Effector memory CD8-positive, alpha-beta T cell (primary cell): ENCODE results near the gene RNU6-7.
A peak's percentile ranks its signal among the peaks of the same experiment; 100 is the strongest.

Source experiments
- ATAC-seq: fragments of 150-1000 bp; cut with Tn5 transposase; replicated peaks from 2 replicates; pipeline ENCODE4 v1.10.0; 2021; ENCODE audit warnings: mild to moderate bottlenecking, moderate library complexity
- DNase-seq, 3 experiments: peaks; one replicate each; pipeline ENCODE4 v3.0.0; 2021
- H3K27ac Mint-ChIP-seq, 2 donors: one replicate each; pipeline ENCODE4 v1.8.0; 2022; ENCODE audit warnings: mild to moderate bottlenecking in 2 of 2, mixed read lengths in 2 of 2, moderate library complexity in 2 of 2
- H3K27me3 Mint-ChIP-seq, 2 donors: one replicate each; pipeline ENCODE4 v1.8.0; 2022; ENCODE audit warnings: mixed read lengths in 2 of 2
- H3K36me3 Mint-ChIP-seq: one replicate; pipeline ENCODE4 v1.8.0; 2022; ENCODE audit warnings: mild to moderate bottlenecking, moderate library complexity, mixed read lengths; ENCODE audit not compliant: insufficient read depth
- H3K4me1 Mint-ChIP-seq, 2 donors: one replicate each; pipeline ENCODE4 v1.8.0; 2022; ENCODE audit warnings: low read depth in 2 of 2, mixed read lengths in 2 of 2
- H3K4me3 Mint-ChIP-seq, 2 donors: one replicate each; pipeline ENCODE4 v1.8.0; 2022; ENCODE audit warnings: mild to moderate bottlenecking in 2 of 2, mixed read lengths in 2 of 2, moderate library complexity in 2 of 2
- H3K9me3 Mint-ChIP-seq, 2 donors: one replicate each; pipeline ENCODE4 v1.8.0; 2022; ENCODE audit warnings: mixed read lengths in 2 of 2
- total RNA-seq, 9 experiments: gene quantifications; one replicate each; lab custom pipeline; 2026; lab: John Stamatoyannopoulos, UW

Gene RNU6-7
- 0 to 0.63 (median 0) reads per million in 9 experiments for total RNA-seq

DNA sequence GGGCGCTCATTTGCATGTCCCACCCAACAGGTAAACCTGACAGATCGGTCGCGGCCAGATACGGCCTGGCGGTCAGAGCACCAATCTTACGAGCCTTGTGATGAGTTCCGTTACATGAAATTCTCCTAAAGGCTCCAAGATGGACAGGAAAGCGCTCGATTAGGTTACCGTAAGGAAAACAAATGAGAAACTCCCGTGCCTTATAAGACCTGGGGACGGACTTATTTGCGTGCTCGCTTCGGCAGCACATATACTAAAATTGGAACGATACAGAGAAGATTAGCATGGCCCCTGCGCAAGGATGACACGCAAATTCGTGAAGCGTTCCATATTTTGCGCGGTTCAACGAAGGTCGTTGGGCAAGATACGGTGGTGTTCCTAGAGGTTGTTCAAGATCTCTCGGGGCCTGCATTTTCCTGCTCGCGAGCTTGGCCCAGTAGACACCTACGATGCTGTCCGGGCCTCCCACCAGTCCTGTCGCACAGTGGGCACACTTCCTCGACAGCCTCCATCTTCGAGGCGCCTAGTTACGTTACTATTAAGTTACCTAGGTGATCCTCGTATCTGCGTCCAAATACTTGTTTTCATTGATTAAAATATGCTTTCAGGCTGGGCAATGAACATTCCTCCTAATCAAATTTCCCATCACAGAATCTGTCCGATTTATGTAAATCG is at the start of gene RNU6-7:
Gene RNU6-7 (plus strand): TSS at position 230 of the 675 bp plus-strand sequence.
- Mint-ChIP-seq H3K36me3 (peaks cover 41% of the 10 kb centered on the region), H3K4me1 (peaks cover 20 to 30% of the 10 kb centered on the region in 2 donors), H3K4me3 (peak within 1 kb of the TSS; percentile 84 to 92), H3K27me3 (peaks cover 0 to 12% of the 10 kb centered on the region in 2 donors), H3K27ac (peak within 1 kb of the TSS; percentile 98 to 99), H3K9me3 (peaks cover 0 to 3% of the 10 kb centered on the region in 2 donors)
- ATAC-seq (peak; percentile 7), DNase-seq (peak; percentile 22 to 35 (median 22))

GRCh38 chr14:32166029-32166428 is 35.8 kb upstream of the RNU6-7 start:
- H3K9me3 Mint-ChIP-seq = no peaks in the 10 kb centered on the region
- no peak for ATAC-seq

GRCh38 chr14:32166924-32167323 is 34.9 kb upstream of the RNU6-7 start:
- no peak for DNase-seq
- no peaks in the 10 kb centered on the region for H3K9me3 Mint-ChIP-seq
- H3K27ac Mint-ChIP-seq = no peak overlapping the region
- H3K4me1 Mint-ChIP-seq = no peaks in the 10 kb centered on the region
- H3K27me3 Mint-ChIP-seq = peaks cover 0 to 8% of the 10 kb centered on the region in 2 donors
- H3K4me3 Mint-ChIP-seq = no peak overlapping the region
- ATAC-seq = no peak
- H3K36me3 Mint-ChIP-seq = no peaks in the 10 kb centered on the region

More at GRCh38 chr14:32166029-32166428, 35.8 kb upstream of the RNU6-7 start:
- no peak for DNase-seq
- no peak overlapping the region for H3K27ac Mint-ChIP-seq
- H3K4me1 Mint-ChIP-seq = no peaks in the 10 kb centered on the region
- no peak overlapping the region for H3K4me3 Mint-ChIP-seq
- H3K36me3 Mint-ChIP-seq = no peaks in the 10 kb centered on the region
- H3K27me3 Mint-ChIP-seq = peaks cover 0 to 8% of the 10 kb centered on the region in 2 donors

GRCh38 chr14:32167907-32168306 is 33.9 kb upstream of the RNU6-7 start:
- no peak for DNase-seq
- no peak overlapping the region for H3K27ac Mint-ChIP-seq
- no peaks in the 10 kb centered on the region for H3K36me3 Mint-ChIP-seq
- no peak for ATAC-seq
- H3K9me3 Mint-ChIP-seq = no peaks in the 10 kb centered on the region
- peaks cover 0 to 8% of the 10 kb centered on the region in 2 donors for H3K27me3 Mint-ChIP-seq
- no peak overlapping the region for H3K4me3 Mint-ChIP-seq
- H3K4me1 Mint-ChIP-seq = no peaks in the 10 kb centered on the region

DNA sequence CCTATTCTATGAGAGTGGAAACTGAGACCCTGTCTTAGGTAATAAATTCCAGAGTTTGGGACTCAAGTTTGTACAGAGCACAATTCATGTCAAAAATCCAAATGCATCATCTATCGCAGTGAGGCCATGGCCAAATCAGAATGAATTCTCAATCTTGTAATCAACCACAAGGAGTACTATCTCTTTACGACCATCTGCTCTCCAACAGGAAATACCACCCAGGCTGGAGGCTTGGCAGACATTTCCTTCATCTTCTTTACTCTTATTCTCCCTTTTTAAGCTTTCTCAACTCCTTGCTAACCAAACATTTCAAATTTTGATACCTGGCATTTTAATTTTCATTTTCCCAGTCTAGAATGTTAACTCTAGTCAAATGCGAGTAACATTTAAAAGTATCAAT is 32.7 kb upstream of the RNU6-7 start:
- Mint-ChIP-seq H3K27ac (no peak overlapping the region), H3K4me3 (no peak overlapping the region), H3K36me3 (no peaks in the 10 kb centered on the region), H3K9me3 (no peaks in the 10 kb centered on the region), H3K27me3 (peaks cover 0 to 8% of the 10 kb centered on the region in 2 donors), H3K4me1 (no peaks in the 10 kb centered on the region)
- DNase-seq (no peak), ATAC-seq (no peak)

DNA sequence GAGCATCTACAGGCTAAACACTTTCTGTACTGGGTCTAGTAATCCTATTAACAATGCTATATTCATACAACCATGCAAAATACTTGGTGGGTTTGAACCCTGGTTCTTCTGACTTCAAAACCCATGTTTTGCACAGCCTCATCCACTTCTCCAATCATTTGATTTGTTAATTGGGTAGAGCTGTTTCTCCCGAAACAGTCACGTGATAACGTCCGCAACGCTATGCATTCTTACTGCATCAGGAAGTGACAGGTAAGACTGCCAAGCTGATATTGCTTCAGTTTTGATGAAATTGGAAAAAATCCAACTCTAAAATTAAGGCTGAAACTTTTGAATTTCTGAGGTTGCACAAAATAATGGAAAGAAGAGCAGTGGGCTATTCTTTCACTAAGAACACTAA is 30.4 kb upstream of the RNU6-7 start:
- H3K27me3 Mint-ChIP-seq = peaks cover 0 to 7% of the 10 kb centered on the region in 2 donors
- no peak overlapping the region for H3K27ac Mint-ChIP-seq
- ATAC-seq (no peak), DNase-seq (no peak)
- H3K9me3 Mint-ChIP-seq = no peaks in the 10 kb centered on the region
- no peaks in the 10 kb centered on the region for H3K4me1 Mint-ChIP-seq
- H3K4me3 Mint-ChIP-seq = no peak overlapping the region
- H3K36me3 Mint-ChIP-seq = no peaks in the 10 kb centered on the region

DNA sequence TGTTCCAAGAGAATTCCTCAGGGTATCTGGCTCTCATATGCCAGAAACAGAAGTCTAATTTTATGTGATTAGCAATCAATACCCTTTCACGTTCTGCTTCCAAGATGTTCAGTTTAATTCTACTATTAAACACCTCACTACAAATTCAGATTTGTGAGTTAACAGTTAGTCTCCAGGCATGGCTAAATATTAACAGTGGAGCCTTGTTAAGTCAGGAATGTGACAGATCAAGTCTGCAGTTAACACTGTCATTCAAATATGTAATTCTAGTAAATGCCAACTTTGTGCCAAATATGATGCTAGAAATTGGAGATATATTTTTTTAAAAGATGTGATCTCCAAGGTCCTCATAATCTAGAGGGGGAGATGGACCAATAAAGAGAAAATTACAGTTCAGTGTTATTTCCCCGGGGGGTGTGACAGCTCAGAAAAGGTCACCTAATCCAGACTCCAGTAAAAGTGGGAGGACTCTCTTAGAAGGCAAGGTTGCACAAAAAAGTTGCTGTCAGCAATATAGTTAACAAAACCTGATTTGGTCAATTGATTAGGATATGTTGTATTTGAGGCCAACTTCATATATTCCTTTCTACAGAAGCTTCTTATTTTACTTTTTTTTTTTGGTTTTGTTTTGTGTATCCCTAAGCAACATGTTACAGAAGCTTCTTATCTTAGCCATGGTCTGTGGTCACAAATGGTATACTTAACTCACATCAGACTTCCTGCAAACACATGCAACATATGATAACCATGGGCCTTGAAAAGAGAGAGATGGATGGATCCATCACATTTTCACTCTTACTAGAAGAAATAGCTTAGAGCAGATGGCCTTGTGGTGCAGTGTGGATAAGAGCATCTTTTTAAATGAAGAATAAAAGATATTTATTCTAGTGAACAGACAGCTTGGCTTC is 18.4 kb upstream of the RNU6-7 start:
- no peaks in the 10 kb centered on the region for H3K4me1 Mint-ChIP-seq
- ATAC-seq (no peak), DNase-seq (no peak)
- no peak overlapping the region for H3K27ac Mint-ChIP-seq
- H3K36me3 Mint-ChIP-seq = no peaks in the 10 kb centered on the region
- H3K9me3 Mint-ChIP-seq = peaks cover 0 to 5% of the 10 kb centered on the region in 2 donors
- no peak overlapping the region for H3K4me3 Mint-ChIP-seq
- H3K27me3 Mint-ChIP-seq = peaks cover 34 to 51% of the 10 kb centered on the region in 2 donors

DNA sequence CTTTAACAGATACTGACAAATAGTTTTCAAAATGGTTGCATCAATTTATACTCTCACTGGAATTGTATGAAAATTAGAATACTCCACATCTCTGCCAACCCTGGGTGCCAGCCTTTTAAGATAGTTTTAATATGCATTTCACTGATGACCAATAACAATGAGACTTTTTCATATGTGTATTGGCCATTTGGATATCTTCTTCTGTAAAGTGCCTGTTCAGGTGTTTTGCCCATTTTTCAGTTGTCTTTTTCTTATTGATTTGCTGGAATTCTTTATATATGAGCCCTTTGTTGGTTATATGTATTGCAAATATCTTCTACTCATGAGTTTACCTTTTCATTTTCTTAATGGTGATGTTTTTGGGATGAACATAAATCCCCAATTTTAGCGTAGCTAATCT is 16.7 kb upstream of the RNU6-7 start:
- peaks cover 0 to 5% of the 10 kb centered on the region in 2 donors for H3K9me3 Mint-ChIP-seq
- H3K27me3 Mint-ChIP-seq = peaks cover 31 to 38% of the 10 kb centered on the region in 2 donors
- no peak overlapping the region for H3K4me3 Mint-ChIP-seq
- DNase-seq = no peak
- H3K36me3 Mint-ChIP-seq = no peaks in the 10 kb centered on the region
- H3K4me1 Mint-ChIP-seq = no peaks in the 10 kb centered on the region
- no peak for ATAC-seq
- H3K27ac Mint-ChIP-seq = no peak overlapping the region

GRCh38 chr14:32186248-32186647 is 15.6 kb upstream of the RNU6-7 start:
- Mint-ChIP-seq H3K27ac (no peak overlapping the region), H3K27me3 (peaks cover 26 to 27% of the 10 kb centered on the region in 2 donors), H3K36me3 (no peaks in the 10 kb centered on the region), H3K9me3 (peaks cover 0 to 5% of the 10 kb centered on the region in 2 donors), H3K4me3 (no peak overlapping the region), H3K4me1 (no peaks in the 10 kb centered on the region)
- ATAC-seq (no peak), DNase-seq (no peak)

DNA sequence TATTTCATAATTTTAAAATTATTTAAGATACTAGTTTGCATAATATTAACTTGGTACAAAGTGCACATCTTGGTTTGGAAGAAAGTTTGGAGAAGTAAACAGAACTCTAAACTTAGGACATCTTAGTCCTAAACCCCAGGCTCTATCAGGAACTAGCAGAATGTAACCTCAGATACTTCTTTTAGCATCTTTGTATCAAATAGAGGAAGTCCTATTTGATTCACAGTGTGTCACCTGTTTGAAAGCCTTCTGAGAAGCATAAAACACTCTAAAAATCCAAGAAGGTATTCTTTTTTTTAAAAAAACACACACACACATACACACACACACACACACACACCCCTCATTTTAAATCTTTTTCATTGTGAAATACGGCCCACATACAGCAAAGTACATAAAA is 12.0 kb upstream of the RNU6-7 start:
- H3K27ac Mint-ChIP-seq = no peak overlapping the region
- peaks cover 0 to 5% of the 10 kb centered on the region in 2 donors for H3K9me3 Mint-ChIP-seq
- peaks cover 27 to 37% of the 10 kb centered on the region in 2 donors for H3K27me3 Mint-ChIP-seq
- no peaks in the 10 kb centered on the region for H3K36me3 Mint-ChIP-seq
- DNase-seq = no peak
- ATAC-seq = no peak
- no peaks in the 10 kb centered on the region for H3K4me1 Mint-ChIP-seq
- H3K4me3 Mint-ChIP-seq = no peak overlapping the region

GRCh38 chr14:32190673-32191072 is 11.2 kb upstream of the RNU6-7 start:
- Mint-ChIP-seq H3K36me3 (no peaks in the 10 kb centered on the region), H3K27ac (no peak overlapping the region)
- DNase-seq = no peak

DNA sequence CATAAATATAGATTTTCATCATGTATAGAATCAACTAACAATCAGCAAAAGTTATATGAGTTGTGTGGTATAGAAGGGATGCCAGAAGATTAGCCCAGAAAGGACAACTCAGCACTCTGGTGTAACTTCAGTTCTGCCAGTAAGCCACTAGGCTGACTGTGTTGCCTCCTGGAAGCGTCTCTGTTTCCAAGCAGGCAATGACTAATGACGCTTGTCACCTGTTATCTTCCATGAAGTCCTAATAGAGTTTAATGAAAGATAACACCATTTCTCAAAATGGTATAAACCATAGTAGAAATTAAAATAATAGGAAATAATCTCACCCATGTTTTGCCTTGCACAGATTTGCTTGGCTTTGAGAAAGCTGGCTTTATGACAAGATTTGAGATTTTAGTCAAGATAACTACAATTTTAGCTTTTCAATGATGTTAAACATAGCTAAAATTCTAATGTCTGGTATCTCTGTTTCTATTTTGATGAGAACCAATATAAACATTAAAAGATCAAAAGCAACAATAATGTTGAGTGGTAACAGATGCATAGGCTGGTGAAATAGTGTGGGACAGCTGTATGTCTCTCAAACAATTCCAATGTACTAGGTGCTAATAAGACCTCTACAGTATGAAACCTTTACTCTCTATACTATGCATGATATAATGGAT is 9.0 kb upstream of the RNU6-7 start:
- Mint-ChIP-seq H3K27me3 (peaks cover 31 to 41% of the 10 kb centered on the region in 2 donors), H3K9me3 (no peaks in the 10 kb centered on the region), H3K4me3 (no peak overlapping the region), H3K36me3 (no peaks in the 10 kb centered on the region), H3K4me1 (no peaks in the 10 kb centered on the region), H3K27ac (no peak overlapping the region)
- DNase-seq (no peak), ATAC-seq (no peak)

More at GRCh38 chr14:32190673-32191072, 11.2 kb upstream of the RNU6-7 start:
- peaks cover 0 to 3% of the 10 kb centered on the region in 2 donors for H3K9me3 Mint-ChIP-seq
- no peak overlapping the region for H3K4me3 Mint-ChIP-seq
- no peaks in the 10 kb centered on the region for H3K4me1 Mint-ChIP-seq
- peaks cover 30 to 46% of the 10 kb centered on the region in 2 donors for H3K27me3 Mint-ChIP-seq
- no peak for ATAC-seq

DNA sequence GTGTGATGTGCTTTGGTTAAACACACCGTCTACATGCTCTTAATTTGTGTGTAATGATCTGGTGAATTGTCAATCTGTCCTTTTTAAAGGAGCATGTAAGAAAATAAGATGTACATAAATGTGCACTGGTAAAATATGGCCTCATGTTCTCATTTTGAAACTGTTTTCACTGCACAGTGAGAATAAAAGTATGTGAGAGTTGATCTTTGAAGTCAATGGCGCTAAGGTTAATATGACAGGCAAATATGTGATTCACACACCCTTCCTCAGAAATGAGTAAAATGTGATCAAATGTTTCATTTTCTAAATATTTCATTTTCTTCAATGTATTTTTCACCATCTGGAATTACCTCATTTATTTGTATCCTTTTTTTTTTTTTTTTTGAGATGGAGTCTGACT is 8.3 kb upstream of the RNU6-7 start:
- peaks cover 31 to 41% of the 10 kb centered on the region in 2 donors for H3K27me3 Mint-ChIP-seq
- DNase-seq (no peak), ATAC-seq (no peak)
- H3K4me1 Mint-ChIP-seq = no peaks in the 10 kb centered on the region
- H3K27ac Mint-ChIP-seq = no peak overlapping the region
- no peaks in the 10 kb centered on the region for H3K9me3 Mint-ChIP-seq
- no peaks in the 10 kb centered on the region for H3K36me3 Mint-ChIP-seq
- H3K4me3 Mint-ChIP-seq = no peak overlapping the region
